MCF 10A (cell line): Measurements from ENCODE around the gene EGLN2. TPM values are rescaled to one million over a fixed set of nuclear protein-coding genes. Genes with fewer than 3 reads are reported as not detected.

ENCODE experiments used
- BruUV-seq: library from RNA; stranded (reverse); fragments of 400-500 nt; replicated peaks from 2 replicates; lab custom pipeline; 2021; lab: Mats Ljungman, UMichigan
- CTCF ChIA-PET: fragments of 300-600 bp; sonication (Branson Sonifier 250); formaldehyde crosslinking; extraction: SDS; loops from one replicate; lab custom pipeline; 2021; ENCODE audit warnings: antibody characterized with exemption, inconsistent platforms; lab: Yijun Ruan, JAX
- POLR2A ChIA-PET: fragments of 300-600, 350-650 bp; sonication (Branson Sonifier 250); formaldehyde crosslinking; extraction: SDS; loops from one replicate; lab custom pipeline; 2020; ENCODE audit warnings: antibody characterized with exemption, inconsistent platforms; lab: Yijun Ruan, JAX
- DNase-seq: peaks from one replicate; pipeline ENCODE4 v3.0.0-alpha.2; 2018; ENCODE audit not compliant: unreplicated experiment
- H3K27ac Mint-ChIP-seq: one replicate; pipeline ENCODE4 v1.8.0; 2022; ENCODE audit warnings: mild to moderate bottlenecking, low read depth, mixed read lengths; ENCODE audit not compliant: unreplicated experiment
- H3K27me3 Mint-ChIP-seq: one replicate; pipeline ENCODE4 v1.8.0; 2022; ENCODE audit warnings: mixed read lengths; ENCODE audit not compliant: insufficient read depth, unreplicated experiment
- H3K36me3 Mint-ChIP-seq: one replicate; pipeline ENCODE4 v1.8.0; 2022; ENCODE audit warnings: mild to moderate bottlenecking, moderate library complexity, mixed read lengths; ENCODE audit not compliant: insufficient read depth, unreplicated experiment
- H3K4me1 Mint-ChIP-seq: one replicate; pipeline ENCODE4 v1.8.0; 2022; ENCODE audit warnings: mixed read lengths; ENCODE audit not compliant: insufficient read depth, unreplicated experiment
- H3K4me3 Mint-ChIP-seq: one replicate; pipeline ENCODE4 v1.8.0; 2022; ENCODE audit warnings: mild to moderate bottlenecking, moderate library complexity, mixed read lengths; ENCODE audit not compliant: unreplicated experiment
- H3K9me3 Mint-ChIP-seq: one replicate; pipeline ENCODE4 v1.8.0; 2022; ENCODE audit warnings: mixed read lengths; ENCODE audit not compliant: unreplicated experiment
- intact Hi-C: fragments of 100-400 bp; cut with micrococcal nuclease; formaldehyde crosslinking; loops from 2 replicates; pipeline ENCODE4 v1.14.1; 2022
- total RNA-seq: library from RNA; stranded (reverse); gene quantifications from 2 replicates; pipeline ENCODE4 v1.2.3, GENCODE V29; 2022
- TF ChIP-seq, protein P1 (sequence below): fragments of 200-600 bp; IDR thresholded peaks from one replicate; pipeline ENCODE4 v1.8.0; 2022; ENCODE audit warnings: antibody characterized with exemption, mild to moderate bottlenecking; ENCODE audit not compliant: unreplicated experiment

The EGLN2 gene
- total RNA-seq, 1 experiment from 2014 or later, result 55.6 TPM

DNA sequence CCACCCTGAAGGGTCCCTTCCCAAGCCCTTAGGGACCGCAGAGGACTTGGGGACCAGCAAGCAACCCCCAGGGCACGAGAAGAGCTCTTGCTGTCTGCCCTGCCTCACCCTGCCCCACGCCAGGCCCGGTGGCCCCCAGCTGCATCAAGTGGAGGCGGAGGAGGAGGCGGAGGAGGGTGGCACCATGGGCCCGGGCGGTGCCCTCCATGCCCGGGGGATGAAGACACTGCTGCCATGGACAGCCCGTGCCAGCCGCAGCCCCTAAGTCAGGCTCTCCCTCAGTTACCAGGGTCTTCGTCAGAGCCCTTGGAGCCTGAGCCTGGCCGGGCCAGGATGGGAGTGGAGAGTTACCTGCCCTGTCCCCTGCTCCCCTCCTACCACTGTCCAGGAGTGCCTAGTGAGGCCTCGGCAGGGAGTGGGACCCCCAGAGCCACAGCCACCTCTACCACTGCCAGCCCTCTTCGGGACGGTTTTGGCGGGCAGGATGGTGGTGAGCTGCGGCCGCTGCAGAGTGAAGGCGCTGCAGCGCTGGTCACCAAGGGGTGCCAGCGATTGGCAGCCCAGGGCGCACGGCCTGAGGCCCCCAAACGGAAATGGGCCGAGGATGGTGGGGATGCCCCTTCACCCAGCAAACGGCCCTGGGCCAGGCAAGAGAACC lies 1.5 kb downstream of the EGLN2 start:
- peaks cover 46% of the 10 kb centered on the region for H3K4me1 Mint-ChIP-seq
- no TSS peak for BruUV-seq
- peak overlapping the region; percentile 86 for H3K4me3 Mint-ChIP-seq
- H3K27me3 Mint-ChIP-seq, result no peaks in the 10 kb centered on the region
- ChIA-PET POLR2A (interaction anchor here (3.5 kb wide), 1 partner anchor 49 kb away, joined by 57 read pairs; the partner anchor contains the start of genes ACTMAP and SNRPA), CTCF (no interaction called here)
- H3K27ac Mint-ChIP-seq, result peak overlapping the region; percentile 93
- peaks cover 25% of the 10 kb centered on the region for H3K36me3 Mint-ChIP-seq
- intact Hi-C loops, result no loop called here
- DNase-seq, result no peak
- TF ChIP-seq, protein P1, sequence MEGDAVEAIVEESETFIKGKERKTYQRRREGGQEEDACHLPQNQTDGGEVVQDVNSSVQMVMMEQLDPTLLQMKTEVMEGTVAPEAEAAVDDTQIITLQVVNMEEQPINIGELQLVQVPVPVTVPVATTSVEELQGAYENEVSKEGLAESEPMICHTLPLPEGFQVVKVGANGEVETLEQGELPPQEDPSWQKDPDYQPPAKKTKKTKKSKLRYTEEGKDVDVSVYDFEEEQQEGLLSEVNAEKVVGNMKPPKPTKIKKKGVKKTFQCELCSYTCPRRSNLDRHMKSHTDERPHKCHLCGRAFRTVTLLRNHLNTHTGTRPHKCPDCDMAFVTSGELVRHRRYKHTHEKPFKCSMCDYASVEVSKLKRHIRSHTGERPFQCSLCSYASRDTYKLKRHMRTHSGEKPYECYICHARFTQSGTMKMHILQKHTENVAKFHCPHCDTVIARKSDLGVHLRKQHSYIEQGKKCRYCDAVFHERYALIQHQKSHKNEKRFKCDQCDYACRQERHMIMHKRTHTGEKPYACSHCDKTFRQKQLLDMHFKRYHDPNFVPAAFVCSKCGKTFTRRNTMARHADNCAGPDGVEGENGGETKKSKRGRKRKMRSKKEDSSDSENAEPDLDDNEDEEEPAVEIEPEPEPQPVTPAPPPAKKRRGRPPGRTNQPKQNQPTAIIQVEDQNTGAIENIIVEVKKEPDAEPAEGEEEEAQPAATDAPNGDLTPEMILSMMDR, result no peak
- no peaks in the 10 kb centered on the region for H3K9me3 Mint-ChIP-seq

GRCh38 chr19:40800997-40801377 lies 2.0 kb downstream of the EGLN2 start:
- peak overlapping the region; percentile 86 for H3K4me3 Mint-ChIP-seq
- peaks cover 46% of the 10 kb centered on the region for H3K4me1 Mint-ChIP-seq

GRCh38 chr19:40801426-40802299 lies 2.7 kb downstream of the EGLN2 start:
- intact Hi-C loops, result no loop called here
- POLR2A ChIA-PET, result interaction anchor here (0.5 to 0.7 kb wide), 3 partner anchors 24 to 506 kb away, joined by 3 to 4 read pairs (median 3); partner anchors contain the start of gene RAB4B
- Mint-ChIP-seq H3K27me3 (no peaks in the 10 kb centered on the region), H3K36me3 (peaks cover 25% of the 10 kb centered on the region), H3K9me3 (no peaks in the 10 kb centered on the region), H3K4me3 (peak overlapping the region; percentile 52), H3K27ac (peak overlapping the region; percentile 17), H3K4me1 (peaks cover 49% of the 10 kb centered on the region)
- TSS peak; percentile 51 for BruUV-seq
- TF ChIP-seq, protein P1, result no peak
- no peak for DNase-seq
- CTCF ChIA-PET, result interaction anchor here (0.6 to 0.8 kb wide), 3 partner anchors 138 to 656 kb away, joined by 3 to 4 read pairs (median 4); partner anchors contain the start of gene SERTAD1

More at GRCh38 chr19:40800997-40801377, 2.0 kb downstream of the EGLN2 start:
- ChIA-PET POLR2A (no interaction called here), CTCF (interaction anchor here (0.6 to 0.8 kb wide), 2 partner anchors 138 to 375 kb away, joined by 4 read pairs; partner anchors contain the start of gene SERTAD1)
- peaks cover 25% of the 10 kb centered on the region for H3K36me3 Mint-ChIP-seq
- intact Hi-C loops, result no loop called here
- H3K9me3 Mint-ChIP-seq, result no peaks in the 10 kb centered on the region
- BruUV-seq, result no TSS peak
- no peak for DNase-seq
- H3K27ac Mint-ChIP-seq, result peak overlapping the region; percentile 93
- TF ChIP-seq, protein P1, result no peak
- H3K27me3 Mint-ChIP-seq, result no peaks in the 10 kb centered on the region
